ENCODE measurements around the gene IGSF21. TPM values are rescaled to one million over a fixed set of nuclear protein-coding genes. Genes with fewer than 3 reads are reported as not detected.

Gene IGSF21
- total RNA-seq, 1 donor from 2014 or later: not detected

- no peak overlapping the region for H3K4me3 ChIP-seq (ENCODE audit: low read depth, low read length)
- no peak for DNase-seq (ENCODE audit: low read depth)
- TF ChIP-seq CTCF (conservative IDR thresholded peaks at IDR 0.05; ENCODE audit: low read depth, low read length): no peak
Observed at GRCh38 chr1:18327650-18328049, 220.1 kb downstream of the IGSF21 start.

- no peak for TF ChIP-seq CTCF (conservative IDR thresholded peaks at IDR 0.05; ENCODE audit: low read depth, low read length)
- DNase-seq (ENCODE audit: low read depth): no peak
- no peak overlapping the region for H3K4me3 ChIP-seq (ENCODE audit: low read depth, low read length)
Observed at GRCh38 chr1:18328803-18329202, 221.2 kb downstream of the IGSF21 start.

- no peak for DNase-seq (ENCODE audit: low read depth)
- TF ChIP-seq CTCF (conservative IDR thresholded peaks at IDR 0.05; ENCODE audit: low read depth, low read length): no peak
- no peak overlapping the region for H3K4me3 ChIP-seq (ENCODE audit: low read depth, low read length)
Observed at GRCh38 chr1:18329469-18330253, 222.1 kb downstream of the IGSF21 start.

- no peak overlapping the region for H3K4me3 ChIP-seq (ENCODE audit: low read depth, low read length)
- DNase-seq (ENCODE audit: low read depth): no peak
- TF ChIP-seq CTCF (conservative IDR thresholded peaks at IDR 0.05; ENCODE audit: low read depth, low read length): no peak
Observed at GRCh38 chr1:18332576-18332975, 225.0 kb downstream of the IGSF21 start.

GRCh38 chr1:18333220-18333619, 225.6 kb downstream of the IGSF21 start:
- TF ChIP-seq CTCF (conservative IDR thresholded peaks at IDR 0.05; ENCODE audit: low read depth, low read length): no peak
- H3K4me3 ChIP-seq (ENCODE audit: low read depth, low read length): no peak overlapping the region
- no peak for DNase-seq (ENCODE audit: low read depth)

GRCh38 chr1:18336801-18337200, 229.2 kb downstream of the IGSF21 start:
- no peak for TF ChIP-seq CTCF (conservative IDR thresholded peaks at IDR 0.05; ENCODE audit: low read depth, low read length)
- H3K4me3 ChIP-seq (ENCODE audit: low read depth, low read length): no peak overlapping the region
- DNase-seq (ENCODE audit: low read depth): no peak

- no peak for TF ChIP-seq CTCF (conservative IDR thresholded peaks at IDR 0.05; ENCODE audit: low read depth, low read length)
- DNase-seq (ENCODE audit: low read depth): no peak
- no peak overlapping the region for H3K4me3 ChIP-seq (ENCODE audit: low read depth, low read length)
Observed at GRCh38 chr1:18337757-18338156, 230.2 kb downstream of the IGSF21 start.
